Adrenal gland (tissue), 5 donors: ENCODE measurements around the gene COL6A2.

Source experiments
- POLR2A ChIP-seq, 2 donors: fragments of 450-650 bp; IDR thresholded peaks; one replicate each; pipeline ENCODE4 v1.6.1; 2017; ENCODE audit warnings: antibody characterized with exemption in 2 of 2, mild to moderate bottlenecking in 2 of 2, moderate library complexity in 1 of 2
- TF ChIP-seq, protein P1 (sequence below), 6 experiments: fragments of 450-650 bp in 4 of 6; fragments of 200-600 bp in 2 of 6; sonication (generic) in 1 of 6; IDR thresholded peaks; 1 replicate in 5 of 6; 2 replicates in 1 of 6; pipeline versions ENCODE4 v1.5.1 to v1.8.0; 2016 to 2021; ENCODE audit warnings: antibody characterized with exemption in 6 of 6, mild to moderate bottlenecking in 2 of 6, moderate library complexity in 1 of 6
- donor health status: DM: no; HTN: no; CAD: no.

DNA sequence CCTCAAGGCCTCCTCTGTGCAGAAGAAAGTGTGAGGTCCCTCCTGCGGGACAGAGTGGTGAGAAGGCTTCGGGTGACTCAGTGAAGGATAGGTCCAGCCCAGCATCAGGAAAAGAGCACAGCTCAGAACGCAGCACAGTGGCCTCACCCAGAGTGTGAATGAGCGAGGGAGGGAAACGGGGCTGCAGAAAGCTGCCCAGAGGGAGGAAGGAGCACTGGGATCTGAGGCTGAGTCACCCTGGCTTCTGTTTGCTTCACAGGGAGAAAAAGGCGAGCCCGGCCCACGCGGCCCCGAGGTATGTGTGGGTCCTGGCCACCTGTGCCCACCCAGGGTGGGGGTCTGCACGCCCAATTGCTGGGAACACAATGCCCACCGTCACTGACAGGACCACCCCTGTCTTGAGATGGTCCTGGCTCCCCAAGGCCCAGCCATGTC is 24.3 kb downstream of the COL6A2 start:
- TF ChIP-seq, protein P1, sequence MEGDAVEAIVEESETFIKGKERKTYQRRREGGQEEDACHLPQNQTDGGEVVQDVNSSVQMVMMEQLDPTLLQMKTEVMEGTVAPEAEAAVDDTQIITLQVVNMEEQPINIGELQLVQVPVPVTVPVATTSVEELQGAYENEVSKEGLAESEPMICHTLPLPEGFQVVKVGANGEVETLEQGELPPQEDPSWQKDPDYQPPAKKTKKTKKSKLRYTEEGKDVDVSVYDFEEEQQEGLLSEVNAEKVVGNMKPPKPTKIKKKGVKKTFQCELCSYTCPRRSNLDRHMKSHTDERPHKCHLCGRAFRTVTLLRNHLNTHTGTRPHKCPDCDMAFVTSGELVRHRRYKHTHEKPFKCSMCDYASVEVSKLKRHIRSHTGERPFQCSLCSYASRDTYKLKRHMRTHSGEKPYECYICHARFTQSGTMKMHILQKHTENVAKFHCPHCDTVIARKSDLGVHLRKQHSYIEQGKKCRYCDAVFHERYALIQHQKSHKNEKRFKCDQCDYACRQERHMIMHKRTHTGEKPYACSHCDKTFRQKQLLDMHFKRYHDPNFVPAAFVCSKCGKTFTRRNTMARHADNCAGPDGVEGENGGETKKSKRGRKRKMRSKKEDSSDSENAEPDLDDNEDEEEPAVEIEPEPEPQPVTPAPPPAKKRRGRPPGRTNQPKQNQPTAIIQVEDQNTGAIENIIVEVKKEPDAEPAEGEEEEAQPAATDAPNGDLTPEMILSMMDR (IDR thresholded peaks at IDR 0.05): no peak
- TF ChIP-seq POLR2A (IDR thresholded peaks at IDR 0.05): no peak
